Liver (tissue), 3 donors: ENCODE results near the gene DMD.

Experiments used
- EGR1 ChIP-seq, 2 donors: IDR thresholded peaks; 2 replicates each; pipeline ENCODE4 v1.6.1; 2016 to 2018; ENCODE audit warnings: antibody characterized with exemption in 2 of 2, low read depth in 2 of 2
- FOXA1 ChIP-seq: IDR thresholded peaks from 2 replicates; pipeline ENCODE4 v1.6.1; 2016; ENCODE audit warnings: antibody characterized with exemption
- JUND ChIP-seq, 2 donors: IDR thresholded peaks; 2 replicates each; pipeline ENCODE4 v1.6.1; 2016; ENCODE audit warnings: antibody characterized with exemption in 2 of 2
- NR2F2 ChIP-seq: IDR thresholded peaks from 2 replicates; pipeline ENCODE4 v1.6.1; 2016; ENCODE audit warnings: antibody characterized with exemption
- RXRA ChIP-seq, 2 donors: IDR thresholded peaks; 2 replicates each; pipeline ENCODE4 v1.6.1; 2017 to 2018; ENCODE audit warnings: antibody characterized with exemption in 2 of 2, mild to moderate bottlenecking in 1 of 2
- SP1 ChIP-seq: IDR thresholded peaks from 2 replicates; pipeline ENCODE4 v1.6.1; 2018; ENCODE audit warnings: antibody characterized with exemption, mild to moderate bottlenecking
- TAF1 ChIP-seq: conservative IDR thresholded peaks from 2 replicates; pipeline ENCODE4 v1.6.1; 2016; ENCODE audit warnings: antibody characterized with exemption, mild to moderate bottlenecking
- YY1 ChIP-seq: IDR thresholded peaks from 2 replicates; pipeline ENCODE4 v1.6.1; 2016; ENCODE audit warnings: antibody characterized with exemption, mild to moderate bottlenecking
- TF ChIP-seq, protein P1 (sequence below): fragments of 150-350 bp; IDR thresholded peaks from 2 replicates; pipeline ENCODE4 v1.5.1; 2017; ENCODE audit warnings: improper control_type of control experiment, low read depth, low read length; ENCODE audit not compliant: missing input control
- TF ChIP-seq, protein P2 (sequence below): IDR thresholded peaks from 2 replicates; pipeline ENCODE4 v1.6.1; 2016; ENCODE audit warnings: antibody characterized with exemption
- TF ChIP-seq, protein P3 (sequence below): IDR thresholded peaks from 2 replicates; pipeline ENCODE4 v1.6.1; 2016; ENCODE audit warnings: antibody characterized with exemption, mild to moderate bottlenecking
- TF ChIP-seq, protein P4 (sequence below): IDR thresholded peaks from 2 replicates; pipeline ENCODE4 v1.6.1; 2016; ENCODE audit warnings: antibody characterized with exemption
- donor health status: healthy.
- donor health status: healthy.

DNA sequence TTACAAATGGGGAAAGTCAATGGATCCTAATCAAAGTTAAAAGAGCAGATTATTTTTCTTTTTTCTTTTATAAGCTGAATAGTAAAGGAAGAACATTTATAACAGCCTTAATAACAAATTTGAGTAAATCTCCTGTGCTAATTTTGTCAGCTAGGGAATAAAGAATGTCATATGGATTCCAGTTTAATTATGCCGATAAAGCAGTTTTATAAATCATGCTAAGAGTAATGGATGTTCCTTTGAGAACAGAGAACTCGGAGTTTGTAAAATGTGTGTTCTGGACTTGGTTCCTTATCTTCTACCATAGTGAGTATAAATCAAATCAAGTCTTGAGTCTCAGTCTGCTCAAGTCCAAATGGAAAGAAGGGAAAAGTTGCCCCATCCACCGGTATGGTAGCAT is 1959.2 kb downstream of the DMD start:
- TF ChIP-seq, protein P1, sequence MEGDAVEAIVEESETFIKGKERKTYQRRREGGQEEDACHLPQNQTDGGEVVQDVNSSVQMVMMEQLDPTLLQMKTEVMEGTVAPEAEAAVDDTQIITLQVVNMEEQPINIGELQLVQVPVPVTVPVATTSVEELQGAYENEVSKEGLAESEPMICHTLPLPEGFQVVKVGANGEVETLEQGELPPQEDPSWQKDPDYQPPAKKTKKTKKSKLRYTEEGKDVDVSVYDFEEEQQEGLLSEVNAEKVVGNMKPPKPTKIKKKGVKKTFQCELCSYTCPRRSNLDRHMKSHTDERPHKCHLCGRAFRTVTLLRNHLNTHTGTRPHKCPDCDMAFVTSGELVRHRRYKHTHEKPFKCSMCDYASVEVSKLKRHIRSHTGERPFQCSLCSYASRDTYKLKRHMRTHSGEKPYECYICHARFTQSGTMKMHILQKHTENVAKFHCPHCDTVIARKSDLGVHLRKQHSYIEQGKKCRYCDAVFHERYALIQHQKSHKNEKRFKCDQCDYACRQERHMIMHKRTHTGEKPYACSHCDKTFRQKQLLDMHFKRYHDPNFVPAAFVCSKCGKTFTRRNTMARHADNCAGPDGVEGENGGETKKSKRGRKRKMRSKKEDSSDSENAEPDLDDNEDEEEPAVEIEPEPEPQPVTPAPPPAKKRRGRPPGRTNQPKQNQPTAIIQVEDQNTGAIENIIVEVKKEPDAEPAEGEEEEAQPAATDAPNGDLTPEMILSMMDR = no peak
- no peak for TF ChIP-seq FOXA1
- TF ChIP-seq YY1 = no peak
- no peak for TF ChIP-seq JUND (IDR thresholded peaks at IDR 0.05)
- TF ChIP-seq SP1 = no peak
- TF ChIP-seq, protein P2, sequence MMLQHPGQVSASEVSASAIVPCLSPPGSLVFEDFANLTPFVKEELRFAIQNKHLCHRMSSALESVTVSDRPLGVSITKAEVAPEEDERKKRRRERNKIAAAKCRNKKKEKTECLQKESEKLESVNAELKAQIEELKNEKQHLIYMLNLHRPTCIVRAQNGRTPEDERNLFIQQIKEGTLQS = no peak
- TF ChIP-seq EGR1 (IDR thresholded peaks at IDR 0.05; ENCODE audit: low read depth in 2 of 2) = no peak
- TF ChIP-seq NR2F2 = no peak
- no peak for TF ChIP-seq RXRA (IDR thresholded peaks at IDR 0.05)
- TF ChIP-seq TAF1 = no peak
- TF ChIP-seq, protein P3, sequence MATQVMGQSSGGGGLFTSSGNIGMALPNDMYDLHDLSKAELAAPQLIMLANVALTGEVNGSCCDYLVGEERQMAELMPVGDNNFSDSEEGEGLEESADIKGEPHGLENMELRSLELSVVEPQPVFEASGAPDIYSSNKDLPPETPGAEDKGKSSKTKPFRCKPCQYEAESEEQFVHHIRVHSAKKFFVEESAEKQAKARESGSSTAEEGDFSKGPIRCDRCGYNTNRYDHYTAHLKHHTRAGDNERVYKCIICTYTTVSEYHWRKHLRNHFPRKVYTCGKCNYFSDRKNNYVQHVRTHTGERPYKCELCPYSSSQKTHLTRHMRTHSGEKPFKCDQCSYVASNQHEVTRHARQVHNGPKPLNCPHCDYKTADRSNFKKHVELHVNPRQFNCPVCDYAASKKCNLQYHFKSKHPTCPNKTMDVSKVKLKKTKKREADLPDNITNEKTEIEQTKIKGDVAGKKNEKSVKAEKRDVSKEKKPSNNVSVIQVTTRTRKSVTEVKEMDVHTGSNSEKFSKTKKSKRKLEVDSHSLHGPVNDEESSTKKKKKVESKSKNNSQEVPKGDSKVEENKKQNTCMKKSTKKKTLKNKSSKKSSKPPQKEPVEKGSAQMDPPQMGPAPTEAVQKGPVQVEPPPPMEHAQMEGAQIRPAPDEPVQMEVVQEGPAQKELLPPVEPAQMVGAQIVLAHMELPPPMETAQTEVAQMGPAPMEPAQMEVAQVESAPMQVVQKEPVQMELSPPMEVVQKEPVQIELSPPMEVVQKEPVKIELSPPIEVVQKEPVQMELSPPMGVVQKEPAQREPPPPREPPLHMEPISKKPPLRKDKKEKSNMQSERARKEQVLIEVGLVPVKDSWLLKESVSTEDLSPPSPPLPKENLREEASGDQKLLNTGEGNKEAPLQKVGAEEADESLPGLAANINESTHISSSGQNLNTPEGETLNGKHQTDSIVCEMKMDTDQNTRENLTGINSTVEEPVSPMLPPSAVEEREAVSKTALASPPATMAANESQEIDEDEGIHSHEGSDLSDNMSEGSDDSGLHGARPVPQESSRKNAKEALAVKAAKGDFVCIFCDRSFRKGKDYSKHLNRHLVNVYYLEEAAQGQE = no peak
- TF ChIP-seq, protein P4, sequence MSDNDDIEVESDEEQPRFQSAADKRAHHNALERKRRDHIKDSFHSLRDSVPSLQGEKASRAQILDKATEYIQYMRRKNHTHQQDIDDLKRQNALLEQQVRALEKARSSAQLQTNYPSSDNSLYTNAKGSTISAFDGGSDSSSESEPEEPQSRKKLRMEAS = no peak
